Liver (tissue), 3 donors: ENCODE results near the gene PCNX3.

Experiments
- ATF3 ChIP-seq: IDR thresholded peaks from 2 replicates; pipeline ENCODE4 v1.6.1; 2016; ENCODE audit warnings: antibody characterized with exemption
- CTCF ChIP-seq: fragments of 150-350 bp; IDR thresholded peaks from 2 replicates; pipeline ENCODE4 v1.5.1; 2017; ENCODE audit warnings: improper control_type of control experiment, low read depth, low read length; ENCODE audit not compliant: missing input control
- FOXA1 ChIP-seq: IDR thresholded peaks from 2 replicates; pipeline ENCODE4 v1.6.1; 2016; ENCODE audit warnings: antibody characterized with exemption
- HNF4A ChIP-seq, 2 donors: conservative IDR thresholded peaks; 2 replicates each; pipeline ENCODE4 v1.6.1; 2016; ENCODE audit warnings: antibody characterized with exemption in 2 of 2, mild to moderate bottlenecking in 2 of 2
- HNF4G ChIP-seq: IDR thresholded peaks from 2 replicates; pipeline ENCODE4 v1.6.1; 2016; ENCODE audit warnings: antibody characterized with exemption
- JUND ChIP-seq, 2 donors: IDR thresholded peaks; 2 replicates each; pipeline ENCODE4 v1.6.1; 2016; ENCODE audit warnings: antibody characterized with exemption in 2 of 2
- MAX ChIP-seq: IDR thresholded peaks from 2 replicates; pipeline ENCODE4 v1.6.1; 2016; ENCODE audit warnings: antibody characterized with exemption
- RAD21 ChIP-seq, 2 donors: IDR thresholded peaks; 2 replicates each; pipeline ENCODE4 v1.6.1; 2016; ENCODE audit warnings: antibody characterized with exemption in 2 of 2, mild to moderate bottlenecking in 2 of 2
- RXRA ChIP-seq, 2 donors: IDR thresholded peaks; 2 replicates each; pipeline ENCODE4 v1.6.1; 2017 to 2018; ENCODE audit warnings: antibody characterized with exemption in 2 of 2, mild to moderate bottlenecking in 1 of 2
- SP1 ChIP-seq: IDR thresholded peaks from 2 replicates; pipeline ENCODE4 v1.6.1; 2018; ENCODE audit warnings: antibody characterized with exemption, mild to moderate bottlenecking
- TAF1 ChIP-seq: conservative IDR thresholded peaks from 2 replicates; pipeline ENCODE4 v1.6.1; 2016; ENCODE audit warnings: antibody characterized with exemption, mild to moderate bottlenecking
- YY1 ChIP-seq: IDR thresholded peaks from 2 replicates; pipeline ENCODE4 v1.6.1; 2016; ENCODE audit warnings: antibody characterized with exemption, mild to moderate bottlenecking
- TF ChIP-seq, protein P1 (sequence below): IDR thresholded peaks from 2 replicates; pipeline ENCODE4 v1.6.1; 2016; ENCODE audit warnings: antibody characterized with exemption
- donor health status: healthy.
- donor health status: healthy.

DNA sequence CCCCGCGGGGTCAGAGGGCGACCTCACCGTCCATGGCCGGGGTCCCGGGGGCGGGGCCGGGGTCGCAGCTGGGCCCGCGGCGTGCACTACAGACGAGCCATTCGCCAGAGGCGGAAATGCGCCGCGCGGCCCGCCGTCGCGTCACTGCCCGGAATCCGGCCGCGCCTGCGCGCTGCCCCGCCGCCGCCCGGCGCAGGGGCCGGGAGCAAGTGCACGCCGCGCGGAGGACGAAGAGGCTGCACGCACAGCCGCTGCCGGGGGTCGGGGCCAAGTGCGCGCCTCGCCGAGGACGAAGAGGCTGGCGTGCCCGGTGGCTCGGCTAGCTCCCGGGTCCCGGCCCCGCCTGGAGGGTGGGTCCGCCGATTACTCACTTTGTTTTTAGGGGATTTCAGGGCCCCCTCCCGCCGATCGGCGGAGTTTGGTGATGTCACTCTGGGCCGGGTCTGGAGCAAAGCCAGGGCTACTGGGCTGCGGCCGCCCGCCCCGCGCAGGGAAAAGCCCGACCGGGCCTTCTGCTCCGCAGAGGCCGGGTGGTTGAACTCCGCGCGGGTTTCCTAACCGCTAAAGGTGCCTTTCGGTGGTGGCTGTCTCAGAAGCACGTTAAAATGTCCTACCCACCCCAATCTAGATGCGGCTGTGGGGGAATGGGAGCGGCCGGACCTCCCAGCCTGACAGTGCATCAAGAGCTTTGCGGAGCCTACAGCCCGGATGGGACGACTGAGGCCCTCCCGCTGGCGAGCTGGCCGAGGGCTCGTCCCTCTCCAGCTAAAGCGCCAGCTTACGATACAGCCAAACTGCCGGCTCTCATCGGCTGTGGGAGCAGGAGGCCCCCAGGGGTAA lies 47.4 kb downstream of the PCNX3 start, which contains the start of gene RELA:
- TF ChIP-seq CTCF (no peak), FOXA1 (no peak), RAD21 (IDR thresholded peaks at IDR 0.05) (peak; percentile 16 to 26), JUND (IDR thresholded peaks at IDR 0.05) (peak; percentile 64 to 80), ATF3 (no peak), TAF1 (peak; percentile 36), YY1 (peak; percentile 60), HNF4G (no peak), MAX (no peak), HNF4A (conservative IDR thresholded peaks at IDR 0.05) (no peak), SP1 (peak; percentile 62), RXRA (IDR thresholded peaks at IDR 0.05) (peak; percentile 42 to 48)
- TF ChIP-seq, protein P1, sequence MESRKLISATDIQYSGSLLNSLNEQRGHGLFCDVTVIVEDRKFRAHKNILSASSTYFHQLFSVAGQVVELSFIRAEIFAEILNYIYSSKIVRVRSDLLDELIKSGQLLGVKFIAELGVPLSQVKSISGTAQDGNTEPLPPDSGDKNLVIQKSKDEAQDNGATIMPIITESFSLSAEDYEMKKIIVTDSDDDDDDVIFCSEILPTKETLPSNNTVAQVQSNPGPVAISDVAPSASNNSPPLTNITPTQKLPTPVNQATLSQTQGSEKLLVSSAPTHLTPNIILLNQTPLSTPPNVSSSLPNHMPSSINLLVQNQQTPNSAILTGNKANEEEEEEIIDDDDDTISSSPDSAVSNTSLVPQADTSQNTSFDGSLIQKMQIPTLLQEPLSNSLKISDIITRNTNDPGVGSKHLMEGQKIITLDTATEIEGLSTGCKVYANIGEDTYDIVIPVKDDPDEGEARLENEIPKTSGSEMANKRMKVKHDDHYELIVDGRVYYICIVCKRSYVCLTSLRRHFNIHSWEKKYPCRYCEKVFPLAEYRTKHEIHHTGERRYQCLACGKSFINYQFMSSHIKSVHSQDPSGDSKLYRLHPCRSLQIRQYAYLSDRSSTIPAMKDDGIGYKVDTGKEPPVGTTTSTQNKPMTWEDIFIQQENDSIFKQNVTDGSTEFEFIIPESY: no peak
